Mammary epithelial cell (primary cell): ENCODE results near the gene PAIP2B.

Experiments
- EZH2 ChIP-seq: IDR thresholded peaks from 2 replicates; pipeline ENCODE4 v1.6.1; 2012; ENCODE audit warnings: low read length, inconsistent platforms, borderline replicate concordance
- TF ChIP-seq, protein P1 (sequence below), 2 donors: IDR thresholded peaks in 1 of 2; conservative IDR thresholded peaks in 1 of 2; 2 replicates each; pipeline ENCODE4 v1.5.1; 2011 to 2012; ENCODE audit warnings: inconsistent platforms in 2 of 2, low read length in 2 of 2, mild to moderate bottlenecking in 2 of 2, control low read depth in 1 of 2, low read depth in 1 of 2; ENCODE audit not compliant: insufficient read depth in 1 of 2; ENCODE audit errors: extremely low read depth in 1 of 2

- TF ChIP-seq, protein P1, sequence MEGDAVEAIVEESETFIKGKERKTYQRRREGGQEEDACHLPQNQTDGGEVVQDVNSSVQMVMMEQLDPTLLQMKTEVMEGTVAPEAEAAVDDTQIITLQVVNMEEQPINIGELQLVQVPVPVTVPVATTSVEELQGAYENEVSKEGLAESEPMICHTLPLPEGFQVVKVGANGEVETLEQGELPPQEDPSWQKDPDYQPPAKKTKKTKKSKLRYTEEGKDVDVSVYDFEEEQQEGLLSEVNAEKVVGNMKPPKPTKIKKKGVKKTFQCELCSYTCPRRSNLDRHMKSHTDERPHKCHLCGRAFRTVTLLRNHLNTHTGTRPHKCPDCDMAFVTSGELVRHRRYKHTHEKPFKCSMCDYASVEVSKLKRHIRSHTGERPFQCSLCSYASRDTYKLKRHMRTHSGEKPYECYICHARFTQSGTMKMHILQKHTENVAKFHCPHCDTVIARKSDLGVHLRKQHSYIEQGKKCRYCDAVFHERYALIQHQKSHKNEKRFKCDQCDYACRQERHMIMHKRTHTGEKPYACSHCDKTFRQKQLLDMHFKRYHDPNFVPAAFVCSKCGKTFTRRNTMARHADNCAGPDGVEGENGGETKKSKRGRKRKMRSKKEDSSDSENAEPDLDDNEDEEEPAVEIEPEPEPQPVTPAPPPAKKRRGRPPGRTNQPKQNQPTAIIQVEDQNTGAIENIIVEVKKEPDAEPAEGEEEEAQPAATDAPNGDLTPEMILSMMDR (conservative IDR thresholded peaks at IDR 0.05 in 1 of 2, IDR thresholded peaks at IDR 0.05 in 1 of 2; ENCODE audit: extremely low read depth in 1 of 2, insufficient read depth in 1 of 2, low read depth in 1 of 2, low read length in 2 of 2), result no peak
- no peak for TF ChIP-seq EZH2
Measured at GRCh38 chr2:71240794-71241193, 13.9 kb upstream of the PAIP2B start.
